ENCODE results near the gene CELSR1.

Gene CELSR1

GRCh38 chr22:46532416-46532815 is 5.0 kb downstream of the CELSR1 start (continued):
- TF ChIP-seq PATZ1 (CRISPR knock-in tag; IDR thresholded peaks at IDR 0.05; ENCODE audit: borderline replicate concordance) (no peak), TOX (CRISPR knock-in tag; IDR thresholded peaks at IDR 0.05; ENCODE audit: borderline replicate concordance) (no peak), ZNF70 (CRISPR knock-in tag; IDR thresholded peaks at IDR 0.05) (no peak), ZNF565 (CRISPR knock-in tag; conservative IDR thresholded peaks at IDR 0.05; ENCODE audit: low read depth) (no peak), PPARA (CRISPR knock-in tag; IDR thresholded peaks at IDR 0.05; ENCODE audit: borderline replicate concordance) (no peak)

- ATAC-seq = no peak
- no peak for TF ChIP-seq GLIS3 (CRISPR knock-in tag; IDR thresholded peaks at IDR 0.05)
- TF ChIP-seq PATZ1 (CRISPR knock-in tag; IDR thresholded peaks at IDR 0.05; ENCODE audit: borderline replicate concordance) = no peak
- TF ChIP-seq TOX (CRISPR knock-in tag; IDR thresholded peaks at IDR 0.05; ENCODE audit: borderline replicate concordance) = no peak
- TF ChIP-seq ISL1 (CRISPR knock-in tag; IDR thresholded peaks at IDR 0.05) = no peak
- TF ChIP-seq ZFP3 (CRISPR knock-in tag; IDR thresholded peaks at IDR 0.05) = no peak
- TF ChIP-seq PPARA (CRISPR knock-in tag; IDR thresholded peaks at IDR 0.05; ENCODE audit: borderline replicate concordance) = no peak
- TF ChIP-seq ZFP30 (CRISPR knock-in tag; IDR thresholded peaks at IDR 0.05) = no peak
- TF ChIP-seq ESRRG (CRISPR knock-in tag; IDR thresholded peaks at IDR 0.05) = no peak
- TF ChIP-seq CSDC2 (CRISPR knock-in tag; IDR thresholded peaks at IDR 0.05) = no peak
- no peak for TF ChIP-seq SNAI2 (CRISPR knock-in tag; IDR thresholded peaks at IDR 0.05)
- no peak for TF ChIP-seq CREB5 (CRISPR knock-in tag; IDR thresholded peaks at IDR 0.05; ENCODE audit: low read depth)
- no peak for TF ChIP-seq TCF4 (CRISPR knock-in tag; IDR thresholded peaks at IDR 0.05; ENCODE audit: borderline replicate concordance)
Measured at GRCh38 chr22:46531581-46532175, 5.7 kb downstream of the CELSR1 start.

GRCh38 chr22:46528121-46528610 is 9.3 kb downstream of the CELSR1 start:
- no peak for TF ChIP-seq PPARA (CRISPR knock-in tag; IDR thresholded peaks at IDR 0.05; ENCODE audit: borderline replicate concordance)
- no peak; the same call in 2 of the 3 replicates for ATAC-seq

GRCh38 chr22:46526244-46526839 is 11.1 kb downstream of the CELSR1 start:
- TF ChIP-seq ARNTL (CRISPR knock-in tag; IDR thresholded peaks at IDR 0.05; ENCODE audit: borderline replicate concordance, low read depth) (no peak), TCF4 (CRISPR knock-in tag; IDR thresholded peaks at IDR 0.05; ENCODE audit: borderline replicate concordance) (no peak)
- ATAC-seq = no peak

- ATAC-seq = no peak
- TF ChIP-seq CSDC2 (CRISPR knock-in tag; IDR thresholded peaks at IDR 0.05) (no peak), CREB5 (CRISPR knock-in tag; IDR thresholded peaks at IDR 0.05; ENCODE audit: low read depth) (no peak), PATZ1 (CRISPR knock-in tag; IDR thresholded peaks at IDR 0.05; ENCODE audit: borderline replicate concordance) (no peak), SNAI2 (CRISPR knock-in tag; IDR thresholded peaks at IDR 0.05) (no peak), ESRRG (CRISPR knock-in tag; IDR thresholded peaks at IDR 0.05) (no peak), RARB (CRISPR knock-in tag; IDR thresholded peaks at IDR 0.05) (no peak), BACH2 (CRISPR knock-in tag; IDR thresholded peaks at IDR 0.05; ENCODE audit: borderline replicate concordance) (no peak), ZC3H10 (CRISPR knock-in tag; IDR thresholded peaks at IDR 0.05) (no peak), ZNF565 (CRISPR knock-in tag; conservative IDR thresholded peaks at IDR 0.05; ENCODE audit: low read depth) (no peak), TOX (CRISPR knock-in tag; IDR thresholded peaks at IDR 0.05; ENCODE audit: borderline replicate concordance) (no peak), CSRNP3 (CRISPR knock-in tag; IDR thresholded peaks at IDR 0.05) (no peak)
Measured at GRCh38 chr22:46525389-46526243, 11.8 kb downstream of the CELSR1 start.
